Adrenal gland (tissue), 12 donors: ENCODE data around the gene EFCAB11. TPM values are rescaled to one million over a fixed set of nuclear protein-coding genes. Genes with fewer than 3 reads are reported as not detected.

Experiments used
- DNase-seq, 7 donors: peaks; one replicate each; pipeline ENCODE4 v3.0.0-alpha.2; 2019 to 2020
- H3K27ac ChIP-seq, 5 donors: fragments of 200-600 bp; sonication (generic) in 4 of 5; 1 replicate in 3 of 5; 2 replicates in 2 of 5; pipeline versions ENCODE4 v1.5.1 to v1.8.0; 2016 to 2020; ENCODE audit warnings: mild to moderate bottlenecking in 1 of 5
- H3K27me3 ChIP-seq: fragments of 200-600 bp; 2 replicates; pipeline ENCODE4 v1.8.0; 2021
- H3K36me3 ChIP-seq, 2 donors: fragments of 200-600 bp; replicated peaks in 1 of 2; 1 replicate in 1 of 2; 2 replicates in 1 of 2; pipeline versions ENCODE4 v1.5.1 to v1.8.0; 2018 to 2022
- H3K4me1 ChIP-seq, 2 donors: fragments of 200-600 bp; replicated peaks in 1 of 2; 1 replicate in 1 of 2; 2 replicates in 1 of 2; pipeline versions ENCODE4 v1.5.1 to v1.8.0; 2018 to 2021
- H3K4me3 ChIP-seq, 4 donors: fragments of 200-600 bp; sonication (generic) in 3 of 4; one replicate each; pipeline ENCODE4 v1.5.1; 2016 to 2018
- H3K9me3 ChIP-seq, 3 donors: fragments of 200-600 bp; sonication (generic) in 1 of 3; replicated peaks in 1 of 3; 1 replicate in 2 of 3; 2 replicates in 1 of 3; pipeline versions ENCODE4 v1.5.1 to v1.8.0; 2016 to 2021
- POLR2A ChIP-seq, 2 donors: fragments of 450-650 bp; IDR thresholded peaks; one replicate each; pipeline ENCODE4 v1.6.1; 2017; ENCODE audit warnings: antibody characterized with exemption in 2 of 2, mild to moderate bottlenecking in 2 of 2, moderate library complexity in 1 of 2
- WGBS, 4 donors: extraction: QIAGEN DNeasy Blood & Tissue Kit in 2 of 4; methylation state at CpG; one replicate each; pipeline versions ENCODE4 v1.1.5 to v1.1.7; 2013 to 2017; 5-methylcytosine and 5-hydroxymethylcytosine counted together
- intact Hi-C, 2 donors: fragments of 100-400 bp; cut with DNase I; formaldehyde crosslinking; loops; one replicate each; pipeline versions ENCODE4 v1.14.1 to v1.15.0; 2022 to 2023
- polyA plus RNA-seq, 3 donors: library from polyadenylated mRNA; stranded (reverse); fragments of 200-250 nt in 2 of 3; fragments of 350-450 nt in 1 of 3; fragmentation: Illumina TruSeq in 1 of 3; extraction: RNeasy Lipid Tissue Mini Kit (QIAGEN cat#74804) in 1 of 3; gene quantifications; one replicate each; pipeline ENCODE4 v1.2.3, GENCODE V29; 2013 to 2014
- total RNA-seq, 9 donors: library from RNA; depleted of rRNA in 4 of 9; stranded (reverse); fragments of >200 nt in 4 of 9; fragments of 120-200 nt in 1 of 9; fragmentation: NEBNext Ultra II Directional in 1 of 9; extraction: Animal tissue kit (Norgen Biotek cat#: 25700) in 1 of 9; gene quantifications; one replicate each; pipeline versions ENCODE4 v1.1.0 to v1.2.4, GENCODE V29; 2013 to 2023
- TF ChIP-seq, protein P1 (sequence below), 6 experiments: fragments of 450-650 bp in 4 of 6; fragments of 200-600 bp in 2 of 6; sonication (generic) in 1 of 6; IDR thresholded peaks; 1 replicate in 5 of 6; 2 replicates in 1 of 6; pipeline versions ENCODE4 v1.5.1 to v1.8.0; 2016 to 2021; ENCODE audit warnings: antibody characterized with exemption in 6 of 6, mild to moderate bottlenecking in 2 of 6, moderate library complexity in 1 of 6
- donor health status: healthy with polysubstance abuse.
- donor health status: Bipolar disorder and iron deficiency.
- donor health status: DM: yes; HTN: yes; CAD: no.
- donor health status: DM: no; HTN: no; CAD: no.
- donor health status: DM: no; HTN: no; CAD: no.
- donor health status: DM: yes; HTN: yes; CAD: no.

Gene EFCAB11
- total and polyA plus RNA-seq, 12 donors, result 4.0 to 16.9 (median 8.4) TPM

GRCh38 chr14:89810101-89810500, 144.4 kb downstream of the EFCAB11 start:
- Histone ChIP-seq H3K4me3 (no peak overlapping the region), H3K27ac (no peak overlapping the region), H3K4me1 (no peaks in the 10 kb centered on the region), H3K36me3 (no peaks in the 10 kb centered on the region), H3K27me3 (no peaks in the 10 kb centered on the region), H3K9me3 (peaks cover 0 to 5% (median 0%) of the 10 kb centered on the region in 3 donors)
- no peak for DNase-seq
- intact Hi-C loops, result no loop called here
- TF ChIP-seq, protein P1, sequence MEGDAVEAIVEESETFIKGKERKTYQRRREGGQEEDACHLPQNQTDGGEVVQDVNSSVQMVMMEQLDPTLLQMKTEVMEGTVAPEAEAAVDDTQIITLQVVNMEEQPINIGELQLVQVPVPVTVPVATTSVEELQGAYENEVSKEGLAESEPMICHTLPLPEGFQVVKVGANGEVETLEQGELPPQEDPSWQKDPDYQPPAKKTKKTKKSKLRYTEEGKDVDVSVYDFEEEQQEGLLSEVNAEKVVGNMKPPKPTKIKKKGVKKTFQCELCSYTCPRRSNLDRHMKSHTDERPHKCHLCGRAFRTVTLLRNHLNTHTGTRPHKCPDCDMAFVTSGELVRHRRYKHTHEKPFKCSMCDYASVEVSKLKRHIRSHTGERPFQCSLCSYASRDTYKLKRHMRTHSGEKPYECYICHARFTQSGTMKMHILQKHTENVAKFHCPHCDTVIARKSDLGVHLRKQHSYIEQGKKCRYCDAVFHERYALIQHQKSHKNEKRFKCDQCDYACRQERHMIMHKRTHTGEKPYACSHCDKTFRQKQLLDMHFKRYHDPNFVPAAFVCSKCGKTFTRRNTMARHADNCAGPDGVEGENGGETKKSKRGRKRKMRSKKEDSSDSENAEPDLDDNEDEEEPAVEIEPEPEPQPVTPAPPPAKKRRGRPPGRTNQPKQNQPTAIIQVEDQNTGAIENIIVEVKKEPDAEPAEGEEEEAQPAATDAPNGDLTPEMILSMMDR (IDR thresholded peaks at IDR 0.05), result no peak
- TF ChIP-seq POLR2A (IDR thresholded peaks at IDR 0.05), result no peak
- WGBS, 4 donors, result 81 to 93% (median 85%) methylated on average over 5 of the region's 5 CpGs

DNA sequence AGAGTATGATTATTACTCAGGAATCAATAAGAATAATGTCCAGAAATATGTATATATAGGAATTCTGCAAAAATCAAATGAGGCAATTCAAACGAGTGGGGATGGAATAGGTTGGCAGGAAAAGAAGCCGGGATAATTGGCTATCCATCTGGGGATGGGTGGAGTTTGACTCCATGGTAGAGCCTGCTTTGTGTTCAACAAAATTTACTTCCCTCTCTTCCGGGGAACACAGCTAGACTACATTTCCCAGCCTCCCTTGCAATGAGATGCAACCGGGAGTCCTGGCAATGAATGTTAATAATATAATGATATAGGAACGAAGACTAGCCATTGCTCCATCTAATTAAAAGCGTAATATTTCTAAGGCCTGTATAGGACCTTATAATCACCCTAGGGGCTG, 146.6 kb downstream of the EFCAB11 start:
- H3K36me3 ChIP-seq, result no peaks in the 10 kb centered on the region
- no peak overlapping the region for H3K4me3 ChIP-seq
- H3K4me1 ChIP-seq, result no peaks in the 10 kb centered on the region
- peaks cover 0 to 2% (median 0%) of the 10 kb centered on the region in 3 donors for H3K9me3 ChIP-seq
- 79 to 86% (median 84%) methylated on average over 6 of the region's 6 CpGs for WGBS, 4 donors
- intact Hi-C loops, result no loop called here
- TF ChIP-seq, protein P1 (IDR thresholded peaks at IDR 0.05), result no peak
- no peak for TF ChIP-seq POLR2A (IDR thresholded peaks at IDR 0.05)
- no peak overlapping the region for H3K27ac ChIP-seq
- no peaks in the 10 kb centered on the region for H3K27me3 ChIP-seq
- DNase-seq, result no peak

DNA sequence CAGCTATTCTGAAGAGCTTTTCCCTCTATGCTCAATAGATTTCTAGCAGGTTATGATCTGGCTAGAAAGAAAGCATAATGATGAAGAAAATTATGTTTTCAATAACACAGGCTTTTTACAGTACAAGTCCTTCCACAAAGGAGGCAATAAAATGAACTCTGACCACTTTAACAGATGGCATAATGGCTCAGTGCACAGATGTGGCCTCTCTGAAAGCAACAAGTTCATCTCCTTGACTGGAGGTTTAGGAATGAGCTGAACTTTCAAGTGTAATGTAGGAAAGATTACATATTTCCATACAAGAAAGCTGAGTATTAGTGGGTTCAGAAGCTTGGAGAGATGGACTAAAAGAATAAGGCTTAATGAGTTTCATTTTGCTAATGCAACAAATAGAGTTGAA, 147.4 kb downstream of the EFCAB11 start:
- Histone ChIP-seq H3K27me3 (no peaks in the 10 kb centered on the region), H3K4me1 (no peaks in the 10 kb centered on the region), H3K4me3 (no peak overlapping the region), H3K36me3 (no peaks in the 10 kb centered on the region), H3K9me3 (no peaks in the 10 kb centered on the region), H3K27ac (no peak overlapping the region)
- intact Hi-C loops, result no loop called here
- TF ChIP-seq, protein P1 (IDR thresholded peaks at IDR 0.05), result no peak
- no peak for TF ChIP-seq POLR2A (IDR thresholded peaks at IDR 0.05)
- DNase-seq, result no peak

GRCh38 chr14:89806451-89806850, 148.1 kb downstream of the EFCAB11 start:
- Histone ChIP-seq H3K4me1 (no peaks in the 10 kb centered on the region), H3K27me3 (no peaks in the 10 kb centered on the region), H3K27ac (no peak overlapping the region), H3K9me3 (no peaks in the 10 kb centered on the region), H3K4me3 (no peak overlapping the region), H3K36me3 (no peaks in the 10 kb centered on the region)
- 91 to 97% (median 93%) methylated on average over 2 of the region's 2 CpGs for WGBS, 4 donors
- no peak for DNase-seq
- intact Hi-C loops, result no loop called here
- TF ChIP-seq, protein P1 (IDR thresholded peaks at IDR 0.05), result no peak
